NCI-H1694 treated with DMSO at 0.1 percent for 48 hours (cell line): ENCODE data around the gene ARID3C.

Source experiments
- DNase-seq: peaks from one replicate; lab custom pipeline; 2025; lab: John Stamatoyannopoulos, UW

The ARID3C gene, protein sequence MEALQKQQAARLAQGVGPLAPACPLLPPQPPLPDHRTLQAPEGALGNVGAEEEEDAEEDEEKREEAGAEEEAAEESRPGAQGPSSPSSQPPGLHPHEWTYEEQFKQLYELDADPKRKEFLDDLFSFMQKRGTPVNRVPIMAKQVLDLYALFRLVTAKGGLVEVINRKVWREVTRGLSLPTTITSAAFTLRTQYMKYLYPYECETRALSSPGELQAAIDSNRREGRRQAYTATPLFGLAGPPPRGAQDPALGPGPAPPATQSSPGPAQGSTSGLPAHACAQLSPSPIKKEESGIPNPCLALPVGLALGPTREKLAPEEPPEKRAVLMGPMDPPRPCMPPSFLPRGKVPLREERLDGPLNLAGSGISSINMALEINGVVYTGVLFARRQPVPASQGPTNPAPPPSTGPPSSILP

DNA sequence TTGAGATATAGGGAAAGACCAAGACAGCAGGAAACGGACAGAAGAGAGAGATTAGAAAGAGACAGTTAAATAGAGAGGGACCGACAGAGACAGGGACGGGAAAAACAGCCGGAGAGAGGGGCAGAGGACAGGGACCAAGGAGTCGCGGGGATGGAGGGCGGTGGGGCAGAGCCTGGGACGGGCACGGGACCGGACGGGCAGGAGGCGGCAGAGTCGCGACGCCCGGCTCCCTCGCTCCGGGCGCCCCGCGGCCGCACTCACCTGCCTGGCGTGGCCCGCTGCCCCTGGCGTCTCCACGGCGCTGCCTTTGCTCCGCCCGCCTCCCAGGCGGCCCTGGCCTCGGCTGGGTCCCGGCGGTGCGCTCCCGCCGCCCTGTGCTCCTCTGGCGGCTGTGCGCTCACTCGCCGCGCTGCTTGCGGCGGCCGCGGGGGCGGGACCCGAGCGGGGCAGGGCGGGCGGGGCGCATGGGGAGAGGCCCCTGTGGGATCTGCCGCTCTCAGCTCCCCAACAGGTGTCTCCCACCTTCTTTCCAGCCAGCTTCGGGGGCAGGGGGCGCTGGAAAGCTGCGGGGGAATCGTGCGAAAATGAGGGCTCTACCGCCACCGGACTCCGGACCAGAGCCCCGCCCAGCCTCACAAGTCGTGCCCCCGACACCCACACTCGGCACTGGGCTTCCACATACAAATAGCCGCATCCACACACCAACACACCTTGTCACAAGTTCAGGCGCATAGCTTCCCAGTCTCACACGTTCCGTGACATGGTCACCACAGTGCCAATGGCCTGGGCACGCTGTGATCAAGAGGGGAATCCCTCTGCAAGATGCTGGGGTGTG lies at the start of gene ARID3C:
Gene ARID3C, minus strand, starts transcription at position 411 of the 835 bp plus-strand sequence. CDS start 1,052 bp downstream, outside the sequence.
- no peak for DNase-seq

DNA sequence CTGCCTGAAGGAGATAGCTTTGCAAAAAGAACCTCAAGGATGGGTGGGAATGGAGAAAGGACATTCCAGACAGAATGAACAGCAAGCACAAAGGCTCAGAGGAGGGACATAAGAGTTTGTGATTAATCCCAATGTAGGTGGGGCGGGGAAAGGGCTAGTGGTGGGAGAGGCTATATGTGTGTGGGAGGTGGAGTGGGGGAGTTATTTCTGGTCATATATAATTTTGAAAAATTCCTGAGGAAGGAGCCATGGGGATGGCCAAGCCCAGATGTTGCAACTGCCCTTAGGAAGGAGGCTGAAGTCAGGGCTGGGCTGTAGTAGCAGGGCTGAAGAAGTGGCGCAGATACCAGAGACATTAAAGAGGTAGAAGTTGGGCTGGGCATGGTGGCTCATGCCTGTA lies 47.0 kb upstream of the ARID3C start:
- DNase-seq, result no peak

DNA sequence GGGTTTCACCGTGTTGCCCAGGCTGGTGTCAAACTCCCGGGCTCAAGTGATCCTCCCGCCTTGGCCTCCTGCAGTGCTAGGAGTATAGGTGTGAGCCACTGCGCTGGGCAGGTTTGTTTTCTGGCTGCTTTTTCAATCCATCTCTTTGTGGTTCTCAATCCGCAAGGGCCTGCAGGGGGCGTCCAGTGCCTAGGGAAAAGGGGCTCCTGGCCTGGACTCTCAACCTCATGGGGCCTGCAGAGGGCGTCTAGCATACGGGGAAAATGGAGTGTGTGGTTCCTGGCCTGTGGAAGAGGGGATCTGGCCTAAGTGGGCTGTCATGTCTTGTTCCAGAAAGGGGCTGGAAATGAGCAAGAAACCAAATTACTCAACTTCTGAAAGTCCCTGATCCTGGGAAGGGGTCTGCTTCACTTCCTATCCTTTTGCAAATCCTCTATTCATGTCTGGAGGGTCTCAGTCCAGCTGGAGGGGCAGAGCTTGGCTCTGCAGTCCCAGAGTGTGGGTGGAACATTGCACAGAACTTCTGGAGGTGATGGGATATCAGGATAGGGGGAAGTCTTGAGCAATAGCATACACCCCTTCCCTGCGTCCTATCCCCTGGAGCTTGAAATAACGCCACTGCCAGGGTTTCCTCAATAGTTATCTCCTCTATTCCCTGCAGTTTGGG lies 46.3 kb upstream of the ARID3C start:
- DNase-seq, result peak; percentile 83

DNA sequence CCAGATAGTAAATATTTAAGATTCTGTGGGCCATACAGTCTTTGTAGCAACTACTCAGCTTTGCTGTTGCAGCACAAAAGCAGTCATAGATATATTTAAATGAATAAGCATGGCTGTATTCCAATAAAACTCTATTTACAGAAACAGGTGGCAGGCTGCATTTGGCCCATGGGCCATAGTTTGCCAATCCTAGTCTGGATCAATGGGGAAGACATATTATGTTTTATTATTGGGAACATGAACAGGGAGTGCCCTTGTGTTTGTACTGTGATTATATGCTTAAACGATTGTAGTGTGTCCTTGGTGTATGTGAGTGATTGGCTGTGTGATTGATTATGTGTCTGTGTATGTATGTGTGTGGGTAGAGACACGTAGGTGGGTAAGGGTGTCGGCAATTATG lies 45.6 kb upstream of the ARID3C start:
- no peak for DNase-seq

DNA sequence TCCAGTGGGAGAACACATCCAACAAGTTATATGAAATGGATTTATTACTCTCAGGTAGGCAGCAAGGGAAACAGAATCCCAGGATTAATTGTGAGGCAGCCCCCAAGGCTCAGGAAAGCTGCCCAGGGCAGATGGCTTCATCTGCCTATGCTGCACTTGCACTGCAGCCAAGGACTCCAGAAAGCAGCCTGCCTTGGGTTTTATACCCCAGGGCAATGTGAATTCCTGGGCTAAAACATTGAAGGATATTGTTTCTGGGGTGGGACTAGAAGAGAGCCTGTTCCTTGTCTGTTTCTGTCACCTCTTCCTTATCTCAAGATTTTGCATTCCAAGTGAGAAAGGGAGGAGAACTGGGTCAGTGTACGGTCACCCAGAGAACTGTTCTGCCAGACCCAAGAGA lies 42.4 kb upstream of the ARID3C start:
- DNase-seq, result no peak

DNA sequence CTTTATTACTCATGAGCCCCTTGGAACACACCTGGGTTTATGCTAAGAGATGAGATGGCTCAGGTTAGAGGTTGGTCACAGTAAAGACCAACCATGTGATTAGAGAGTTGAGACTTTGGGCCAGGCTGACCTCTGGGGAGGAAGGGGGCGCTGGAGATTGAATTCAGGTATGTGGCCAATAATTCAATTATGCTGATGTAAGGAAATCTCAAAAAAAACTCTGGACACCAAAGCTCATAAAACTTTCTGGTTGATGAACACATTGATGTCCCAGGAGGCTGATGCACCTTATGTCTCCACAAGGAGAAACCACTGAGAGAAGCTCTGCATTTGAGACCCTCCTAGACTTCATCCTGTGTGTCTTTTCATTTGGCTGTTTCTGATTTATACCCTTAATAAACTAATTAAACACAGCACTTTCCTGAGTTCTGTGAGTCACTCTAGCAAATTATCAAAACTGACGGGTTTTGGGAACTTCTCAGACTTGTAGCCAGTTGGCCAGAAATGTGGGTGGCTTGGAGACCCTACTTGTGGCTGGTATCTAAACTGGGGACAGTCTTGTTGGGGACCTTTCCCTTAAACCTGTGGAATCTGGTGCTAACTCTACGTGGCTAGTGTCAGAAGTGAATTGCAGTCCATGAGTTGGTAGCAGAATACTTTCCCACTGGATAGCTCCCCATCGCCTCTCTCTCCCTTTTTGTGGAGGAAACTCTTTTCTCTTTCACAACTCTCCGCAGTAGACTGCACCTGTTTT lies 41.1 kb upstream of the ARID3C start:
- DNase-seq, result no peak

DNA sequence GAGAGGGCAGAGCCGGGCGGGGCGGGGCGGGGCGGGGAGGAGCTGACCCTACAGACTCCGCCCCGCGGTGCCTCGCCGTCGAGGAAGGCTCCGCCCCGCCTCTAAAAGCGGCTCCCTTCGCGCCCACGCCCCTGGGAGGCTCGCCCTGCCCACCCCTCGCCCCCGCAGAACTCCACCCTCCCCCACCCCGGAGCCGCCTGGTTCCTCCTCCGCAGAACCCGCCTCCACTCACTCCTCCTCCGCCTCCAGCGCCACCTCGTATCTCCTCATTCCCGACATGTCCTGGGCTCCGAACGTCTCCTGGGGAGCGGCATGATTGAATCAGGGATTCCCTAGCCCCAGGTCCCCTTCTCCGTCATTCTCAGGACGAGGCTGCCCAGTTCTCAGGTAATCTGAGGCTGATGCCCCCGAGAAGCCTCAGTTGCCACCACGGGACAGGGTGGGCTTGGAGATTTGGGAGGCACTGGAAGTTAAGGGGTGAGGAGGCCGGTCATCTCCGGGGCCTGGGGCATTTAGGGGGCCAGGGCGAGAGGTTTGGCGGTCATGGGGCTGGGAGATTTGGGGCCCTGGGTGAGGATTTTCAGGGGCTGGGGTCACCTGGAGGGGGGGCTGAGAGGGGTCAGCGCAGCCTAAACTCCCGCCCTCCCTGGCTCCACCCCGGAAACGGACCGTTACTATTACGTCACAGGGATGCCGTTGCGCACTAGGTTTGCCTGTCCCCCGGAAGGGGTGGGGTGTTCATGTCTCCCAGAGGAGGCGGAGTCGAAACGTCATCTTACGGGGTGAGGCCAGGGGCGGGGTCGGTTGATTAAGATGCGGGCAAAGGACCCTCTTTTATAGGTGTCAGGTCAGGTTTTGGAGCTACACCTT lies 36.8 kb upstream of the ARID3C start:
- DNase-seq, result peak; percentile 86

DNA sequence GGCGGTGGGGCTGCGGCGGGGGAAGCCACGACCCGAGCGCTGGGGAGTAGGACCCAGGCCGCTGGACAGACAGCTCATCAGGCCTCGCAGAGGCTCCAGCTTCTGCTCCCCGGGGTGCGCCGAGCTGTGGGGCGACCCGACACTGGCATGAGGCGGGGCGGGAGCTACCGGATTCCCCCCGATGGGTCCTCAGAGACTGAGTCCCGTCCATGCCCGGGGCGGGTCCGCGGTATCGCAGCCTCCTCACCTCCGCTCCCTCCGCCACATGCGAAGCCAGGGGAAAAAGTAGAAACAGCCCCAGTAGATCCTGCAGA lies 36.2 kb upstream of the ARID3C start:
- no peak for DNase-seq

DNA sequence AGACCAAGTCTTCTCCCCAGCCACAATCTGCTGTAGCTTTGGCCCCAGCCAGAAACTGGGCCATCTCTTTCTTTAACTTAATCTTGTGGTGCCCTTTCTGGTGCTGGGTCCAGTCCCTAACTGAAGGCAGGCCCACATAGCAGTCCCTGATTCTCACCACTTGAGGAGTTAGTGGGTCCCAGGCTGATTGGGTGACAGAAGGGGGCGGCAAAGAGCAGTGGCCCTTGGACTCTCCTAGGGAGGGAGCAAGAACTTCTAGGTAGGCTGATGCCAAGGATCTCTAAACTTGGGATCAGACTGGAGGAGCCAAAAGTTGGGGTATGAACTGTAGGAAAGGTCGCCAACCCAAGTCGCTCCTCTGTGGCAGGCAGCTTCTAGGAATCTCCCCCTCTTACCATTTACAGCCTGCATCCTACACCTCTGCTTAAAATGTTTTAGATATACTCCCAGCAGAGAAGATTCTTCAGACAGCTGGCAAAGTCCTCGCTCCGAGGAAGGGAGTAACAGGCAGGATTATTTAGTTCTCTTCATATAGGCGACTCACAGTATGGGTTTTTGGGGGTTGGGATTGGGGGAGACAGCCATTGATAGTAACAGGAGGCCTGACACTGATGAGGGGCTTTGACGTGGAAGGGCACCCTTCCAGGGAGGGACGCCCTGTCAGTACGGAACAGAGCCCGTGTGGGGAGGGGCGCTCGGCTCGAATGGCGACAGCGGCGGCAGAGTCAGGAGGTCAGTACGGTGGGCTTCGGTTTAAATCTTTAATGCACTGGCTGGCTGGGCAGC lies 35.6 kb upstream of the ARID3C start:
- peak; percentile 53 for DNase-seq

DNA sequence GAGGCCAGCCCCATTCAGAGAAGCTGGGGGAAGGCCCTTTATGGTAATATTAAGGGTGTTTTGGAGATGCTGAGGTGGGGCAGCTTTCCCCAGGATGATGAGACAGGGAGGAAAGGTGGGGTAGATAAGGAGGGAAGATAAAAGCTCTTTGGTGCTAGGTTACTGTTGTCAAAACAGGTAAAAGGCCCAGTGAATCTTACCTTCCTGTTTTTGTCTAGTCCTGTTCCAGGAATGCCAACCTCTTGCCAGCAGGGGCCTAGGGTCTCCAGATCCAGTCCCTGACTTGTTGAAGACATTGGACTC lies 34.4 kb upstream of the ARID3C start:
- no peak for DNase-seq

DNA sequence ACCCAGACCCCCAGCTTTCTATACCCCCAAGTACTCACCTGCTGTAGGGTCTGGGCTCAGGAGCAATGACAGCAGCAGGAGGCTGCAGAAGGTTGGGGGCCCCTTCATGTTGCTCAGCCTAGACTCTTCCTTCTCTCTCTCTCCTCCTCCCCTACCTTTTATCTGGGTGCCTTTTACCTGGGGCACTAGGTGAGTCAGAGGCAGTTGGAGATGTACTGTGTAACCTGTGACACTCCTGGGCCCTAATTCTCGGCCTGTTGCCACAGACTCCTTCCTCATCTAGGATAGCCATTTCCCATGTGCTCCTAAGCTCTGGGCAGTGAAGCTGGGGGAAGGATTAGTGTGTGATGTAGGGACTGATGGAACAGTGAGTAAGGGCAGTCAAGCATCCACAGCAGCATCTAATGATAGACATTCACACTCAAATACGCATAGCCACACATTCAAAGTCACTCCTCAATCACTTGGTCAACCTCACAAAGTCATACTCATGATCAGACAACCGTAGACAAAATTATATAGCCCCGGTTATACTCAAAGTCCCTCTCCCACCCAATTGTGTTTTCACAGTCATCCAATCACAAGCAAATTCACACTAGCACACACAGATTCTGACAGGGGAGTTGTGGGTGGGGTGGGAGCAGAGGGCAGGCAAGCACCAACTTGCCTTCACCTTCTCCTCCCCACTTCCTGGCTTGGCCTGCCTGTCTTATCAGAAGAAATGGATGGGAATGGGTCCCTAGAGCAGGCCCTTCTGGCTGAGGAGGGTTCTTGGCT lies 33.8 kb upstream of the ARID3C start, which contains the start of gene CCL27:
Gene CCL27, minus strand, starts transcription at position 132 of the 777 bp plus-strand sequence. Its CDS starts 24 bp downstream, at position 108.
- no peak for DNase-seq

DNA sequence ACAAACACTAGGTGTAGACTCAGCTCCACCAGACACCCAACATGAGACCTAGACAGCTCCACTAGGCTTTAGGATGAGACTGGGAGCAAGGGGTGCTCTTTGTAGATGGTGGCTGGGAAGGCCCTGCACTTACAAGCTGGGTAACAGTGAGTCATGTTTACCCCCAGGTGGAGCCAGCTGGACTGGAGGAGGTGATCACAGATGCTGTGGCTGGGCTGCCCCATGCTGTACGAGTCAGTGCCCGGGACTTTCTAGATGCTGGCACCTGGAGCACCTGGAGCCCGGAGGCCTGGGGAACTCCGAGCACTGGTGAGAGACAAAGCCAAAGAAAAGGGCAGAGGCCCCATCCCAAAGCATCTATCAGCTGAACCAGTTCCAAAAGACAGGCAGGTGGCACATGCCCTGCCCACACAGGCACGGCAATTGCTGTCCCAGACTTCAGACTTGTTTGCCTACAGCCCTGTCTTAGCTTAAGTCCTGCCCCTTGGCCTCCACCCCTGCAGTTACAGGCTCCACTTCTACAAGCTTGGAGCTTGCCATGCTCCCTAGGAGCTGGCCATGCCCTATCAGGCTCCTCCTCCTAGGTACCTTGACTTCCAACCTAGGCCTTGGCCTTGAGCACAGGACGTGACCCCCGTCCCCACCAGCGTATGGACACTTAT lies 30.9 kb upstream of the ARID3C start:
- DNase-seq, result no peak

DNA sequence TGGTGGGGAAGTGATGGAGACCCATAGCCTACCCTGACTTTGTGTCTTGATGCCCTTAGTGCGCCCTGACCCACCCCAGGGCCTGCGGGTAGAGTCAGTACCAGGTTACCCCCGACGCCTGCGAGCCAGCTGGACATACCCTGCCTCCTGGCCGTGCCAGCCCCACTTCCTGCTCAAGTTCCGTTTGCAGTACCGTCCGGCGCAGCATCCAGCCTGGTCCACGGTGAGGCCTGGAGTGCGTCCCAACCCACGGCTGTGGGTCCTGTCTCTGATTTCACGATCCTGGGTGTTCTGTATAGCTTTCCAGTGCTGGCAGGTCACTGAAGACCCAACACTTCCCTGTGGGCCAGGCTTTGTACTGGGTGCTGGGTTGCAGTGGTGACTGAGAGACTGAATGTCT lies 29.6 kb upstream of the ARID3C start:
- no peak for DNase-seq

DNA sequence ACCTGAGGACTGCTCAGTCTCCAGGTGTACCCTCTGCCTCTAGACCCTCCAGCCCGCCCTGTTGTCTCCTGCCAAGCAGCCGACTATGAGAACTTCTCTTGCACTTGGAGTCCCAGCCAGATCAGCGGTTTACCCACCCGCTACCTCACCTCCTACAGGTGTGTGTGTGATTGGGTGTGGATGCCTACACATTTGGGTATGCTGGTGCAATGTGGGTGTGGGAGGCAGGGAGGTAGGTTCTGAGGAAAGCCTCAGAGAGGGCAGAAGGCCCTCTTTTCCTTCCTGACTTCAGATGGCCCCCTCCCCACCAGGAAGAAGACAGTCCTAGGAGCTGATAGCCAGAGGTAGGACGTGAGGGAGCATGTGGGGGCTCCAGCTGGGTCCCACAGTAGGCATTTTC lies 28.1 kb upstream of the ARID3C start:
- DNase-seq, result no peak

DNA sequence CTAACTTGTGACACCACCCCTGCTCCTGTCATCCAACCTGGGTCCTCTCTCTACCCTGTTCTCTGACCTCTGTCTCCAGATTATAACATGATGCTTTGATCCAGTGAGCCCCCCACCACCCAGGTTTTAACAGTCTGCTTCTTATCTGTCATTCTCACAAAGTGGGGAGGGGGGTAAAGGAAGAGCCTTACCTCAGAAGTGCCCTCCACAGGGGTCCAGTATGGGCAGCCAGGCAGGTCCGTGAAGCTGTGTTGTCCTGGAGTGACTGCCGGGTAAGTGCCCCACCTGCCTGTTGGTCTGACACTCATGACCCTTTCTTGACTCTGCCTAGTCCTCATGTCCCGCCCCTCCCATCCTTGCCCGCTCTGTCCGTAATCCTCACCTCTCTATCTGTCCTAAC lies 26.5 kb upstream of the ARID3C start:
- no peak for DNase-seq

DNA sequence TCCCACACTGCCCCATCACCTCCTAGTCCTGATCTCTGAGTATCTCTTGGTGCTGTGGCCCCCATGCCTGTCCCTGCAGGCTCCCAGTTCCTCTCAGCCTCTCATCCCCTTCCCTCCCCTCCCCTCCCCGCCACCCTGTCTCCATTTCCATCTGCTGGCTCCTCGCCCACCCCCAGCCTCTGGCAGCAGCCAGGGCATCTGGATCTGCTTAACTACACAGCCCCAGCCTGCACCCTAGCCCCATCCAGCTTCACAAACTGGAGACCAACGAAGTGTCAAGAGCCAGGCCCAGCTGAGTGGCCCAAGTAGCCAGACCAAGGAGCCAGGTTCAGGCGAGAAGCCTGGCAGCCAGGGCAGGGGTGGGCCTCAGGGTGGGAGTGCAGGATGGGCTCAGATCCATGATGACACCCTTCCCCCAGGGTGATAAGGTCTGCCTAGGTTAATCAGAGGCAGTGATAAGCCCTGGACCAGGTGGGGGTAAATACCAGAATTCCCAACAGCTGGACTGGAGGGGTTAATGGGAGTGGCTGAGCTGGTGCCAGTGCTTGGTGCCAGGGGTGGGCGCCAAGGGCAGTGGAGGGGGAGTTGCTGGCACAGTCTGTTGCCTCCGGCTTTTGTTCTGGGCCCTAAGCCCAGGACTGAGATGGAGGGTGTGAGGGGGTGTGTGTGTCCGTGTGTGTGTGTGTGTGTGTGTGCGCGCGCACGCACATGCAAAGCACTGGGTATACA lies 25.6 kb upstream of the ARID3C start:
- DNase-seq, result peak; percentile 85

DNA sequence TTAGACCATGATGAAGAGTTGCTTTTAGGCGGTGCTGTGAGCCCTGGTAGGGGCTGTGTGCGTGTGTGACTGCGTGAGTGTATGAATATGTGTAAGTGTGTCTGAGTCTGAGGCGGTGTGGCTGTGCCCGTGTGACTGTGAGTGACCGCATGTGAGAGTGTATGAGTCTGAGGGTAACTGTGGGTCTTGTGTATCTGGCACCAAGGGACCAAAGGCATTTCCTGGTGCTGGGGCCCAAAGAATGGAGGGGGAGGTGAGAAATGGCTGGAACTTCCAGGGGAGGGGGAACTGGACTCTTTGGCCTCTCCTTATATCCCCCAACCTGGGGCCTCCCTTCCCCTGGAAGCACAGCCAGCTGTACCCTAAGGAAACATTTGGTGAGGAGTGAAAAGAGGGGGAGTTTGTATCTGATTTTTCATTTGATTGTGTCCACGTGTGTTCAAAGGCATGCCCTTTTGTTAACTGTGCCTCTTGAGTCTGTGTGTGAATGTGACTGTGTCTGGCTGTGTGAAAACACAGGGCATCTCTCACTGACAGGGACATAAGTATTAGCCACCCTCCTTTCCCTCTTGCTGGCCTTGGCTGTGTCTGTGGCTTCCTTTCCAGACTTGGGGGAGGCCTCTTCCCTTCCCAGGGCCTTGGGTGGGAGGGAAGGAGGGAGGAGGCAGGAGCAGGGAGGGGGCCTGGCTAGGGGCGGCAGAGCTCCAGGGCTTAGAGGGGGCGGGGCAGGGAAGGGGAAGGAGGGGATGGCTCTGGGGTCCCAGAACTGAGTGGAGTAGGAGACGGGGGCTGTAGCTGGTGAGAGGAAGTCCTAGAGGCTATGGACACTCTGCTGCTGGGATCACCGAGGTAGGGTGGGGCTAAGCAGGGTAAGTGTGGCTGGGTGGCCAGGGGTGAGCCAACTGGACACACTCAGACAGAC lies 24.5 kb upstream of the ARID3C start:
- DNase-seq, result peak; percentile 62
